SH-SY5Y (cell line): ENCODE results near the gene SLC9A7.

ENCODE experiments used
- GATA2 ChIP-seq: IDR thresholded peaks from 2 replicates; pipeline ENCODE4 v1.6.1; 2011; ENCODE audit warnings: mild to moderate bottlenecking, low read depth, low read length
- GATA3 ChIP-seq: IDR thresholded peaks from 2 replicates; pipeline ENCODE4 v1.6.1; 2011; ENCODE audit warnings: low read depth, mild to moderate bottlenecking, low read length, moderate library complexity

GRCh38 chrX:46597771-46598170 lies 161.1 kb downstream of the SLC9A7 start:
- no peak for TF ChIP-seq GATA2
- TF ChIP-seq GATA3: no peak
